ENCODE measurements around the gene DLG3. TPM values are rescaled to one million over a fixed set of nuclear protein-coding genes. Genes with fewer than 3 reads are reported as not detected.

The DLG3 gene
- total RNA-seq, 5 donors from 2014 or later (not counting 1 experiment from before 2014, with no cell fraction given), result 6.2 to 14.1 (median 10.3) TPM

- peaks cover 0 to 12% of the 10 kb centered on the region in 2 donors for H3K36me3 ChIP-seq (ENCODE audit: control insufficient read depth in 2 of 2, extremely low read depth in 1 of 2, insufficient read depth in 1 of 2, low read length in 1 of 2)
- Mint-ChIP-seq H3K36me3 (peaks cover 17% of the 10 kb centered on the region), H3K9me3 (no peaks in the 10 kb centered on the region), H3K27me3 (peaks cover 0 to 6% of the 10 kb centered on the region in 2 donors), H3K4me3 (no peak overlapping the region), H3K27ac (no peak overlapping the region), H3K4me1 (no peaks in the 10 kb centered on the region)
- ChIA-PET POLR2A (no interaction called here), CTCF (no interaction called here)
- no CpG with 5 or more reads among the region's 2 CpGs for WGBS (ENCODE audit: insufficient coverage)
- no peak overlapping the region for H3K4me3 ChIP-seq (ENCODE audit: control insufficient read depth in 1 of 2, extremely low read depth in 1 of 2, low read length in 1 of 2)
- no peaks in the 10 kb centered on the region for H3K4me1 ChIP-seq (ENCODE audit: control insufficient read depth in 1 of 2, extremely low read depth in 1 of 2, insufficient read depth in 2 of 2, low read length in 2 of 2)
- no peaks in the 10 kb centered on the region for H3K27me3 ChIP-seq (replicated peaks in 1 of 2; ENCODE audit: control insufficient read depth in 2 of 2, extremely low read depth in 1 of 2, insufficient read depth in 2 of 2, low read length in 1 of 2)
- no peak overlapping the region for H3K27ac ChIP-seq (ENCODE audit: low read length)
- no peaks in the 10 kb centered on the region for H3K9me3 ChIP-seq
- no peak for DNase-seq
- ATAC-seq (replicated peaks in 1 of 4), result no peak
Observed at GRCh38 chrX:70482300-70482699, 37.7 kb downstream of the DLG3 start.

- ChIA-PET CTCF (no interaction called here), POLR2A (no interaction called here)
- H3K27ac ChIP-seq (ENCODE audit: low read length), result no peak overlapping the region
- no peaks in the 10 kb centered on the region for H3K4me1 ChIP-seq (ENCODE audit: control insufficient read depth in 1 of 2, extremely low read depth in 1 of 2, insufficient read depth in 2 of 2, low read length in 2 of 2)
- H3K9me3 ChIP-seq, result no peaks in the 10 kb centered on the region
- Mint-ChIP-seq H3K9me3 (no peaks in the 10 kb centered on the region), H3K36me3 (peaks cover 17% of the 10 kb centered on the region), H3K4me1 (no peaks in the 10 kb centered on the region), H3K27me3 (peaks cover 0 to 9% of the 10 kb centered on the region in 2 donors), H3K4me3 (no peak overlapping the region), H3K27ac (no peak overlapping the region)
- H3K27me3 ChIP-seq (replicated peaks in 1 of 2; ENCODE audit: control insufficient read depth in 2 of 2, extremely low read depth in 1 of 2, insufficient read depth in 2 of 2, low read length in 1 of 2), result no peaks in the 10 kb centered on the region
- no peak for DNase-seq
- WGBS (ENCODE audit: insufficient coverage), result no CpG with 5 or more reads among the region's 7 CpGs
- peaks cover 0 to 11% of the 10 kb centered on the region in 2 donors for H3K36me3 ChIP-seq (ENCODE audit: control insufficient read depth in 2 of 2, extremely low read depth in 1 of 2, insufficient read depth in 1 of 2, low read length in 1 of 2)
- H3K4me3 ChIP-seq (ENCODE audit: control insufficient read depth in 1 of 2, extremely low read depth in 1 of 2, low read length in 1 of 2), result no peak overlapping the region
- no peak for ATAC-seq (replicated peaks in 1 of 4)
Observed at GRCh38 chrX:70485466-70485865, 40.8 kb downstream of the DLG3 start.

GRCh38 chrX:70488856-70489255 is 44.2 kb downstream of the DLG3 start:
- ChIA-PET POLR2A (no interaction called here), CTCF (interaction anchor here in 1 of 2 donors (1.3 kb wide), 1 partner anchor 8 kb away, joined by 5 read pairs; no protein-coding TSS in a partner anchor)
- Mint-ChIP-seq H3K27me3 (peaks cover 0 to 18% of the 10 kb centered on the region in 2 donors), H3K4me1 (no peaks in the 10 kb centered on the region), H3K4me3 (no peak overlapping the region), H3K27ac (no peak overlapping the region), H3K36me3 (peaks cover 34% of the 10 kb centered on the region), H3K9me3 (no peaks in the 10 kb centered on the region)
- no peak overlapping the region for H3K4me3 ChIP-seq (ENCODE audit: control insufficient read depth in 1 of 2, extremely low read depth in 1 of 2, low read length in 1 of 2)
- no peaks in the 10 kb centered on the region for H3K9me3 ChIP-seq
- H3K27me3 ChIP-seq (replicated peaks in 1 of 2; ENCODE audit: control insufficient read depth in 2 of 2, extremely low read depth in 1 of 2, insufficient read depth in 2 of 2, low read length in 1 of 2), result no peaks in the 10 kb centered on the region
- ATAC-seq (replicated peaks in 1 of 4), result no peak
- no peak overlapping the region for H3K27ac ChIP-seq (ENCODE audit: low read length)
- H3K36me3 ChIP-seq (ENCODE audit: control insufficient read depth in 2 of 2, extremely low read depth in 1 of 2, insufficient read depth in 1 of 2, low read length in 1 of 2), result peaks cover 0 to 18% of the 10 kb centered on the region in 2 donors
- WGBS (ENCODE audit: insufficient coverage), result no CpG with 5 or more reads among the region's 2 CpGs
- no peaks in the 10 kb centered on the region for H3K4me1 ChIP-seq (ENCODE audit: control insufficient read depth in 1 of 2, extremely low read depth in 1 of 2, insufficient read depth in 2 of 2, low read length in 2 of 2)
- DNase-seq, result no peak

GRCh38 chrX:70494441-70494840 is 49.8 kb downstream of the DLG3 start:
- Mint-ChIP-seq H3K9me3 (no peaks in the 10 kb centered on the region), H3K27me3 (peaks cover 0 to 18% of the 10 kb centered on the region in 2 donors), H3K4me1 (peaks cover 0 to 5% (median 0%) of the 10 kb centered on the region in 3 donors), H3K4me3 (no peak overlapping the region), H3K36me3 (peaks cover 44% of the 10 kb centered on the region), H3K27ac (no peak overlapping the region)
- 83% methylated on average over 2 of the region's 4 CpGs for WGBS (ENCODE audit: insufficient coverage)
- ATAC-seq (replicated peaks in 1 of 4) (no peak), DNase-seq (no peak)
- Histone ChIP-seq H3K4me3 (ENCODE audit: control insufficient read depth in 1 of 2, extremely low read depth in 1 of 2, low read length in 1 of 2) (no peak overlapping the region), H3K9me3 (no peaks in the 10 kb centered on the region), H3K36me3 (ENCODE audit: control insufficient read depth in 2 of 2, extremely low read depth in 1 of 2, insufficient read depth in 1 of 2, low read length in 1 of 2) (peaks cover 0 to 30% of the 10 kb centered on the region in 2 donors), H3K4me1 (ENCODE audit: control insufficient read depth in 1 of 2, extremely low read depth in 1 of 2, insufficient read depth in 2 of 2, low read length in 2 of 2) (no peaks in the 10 kb centered on the region), H3K27me3 (replicated peaks in 1 of 2; ENCODE audit: control insufficient read depth in 2 of 2, extremely low read depth in 1 of 2, insufficient read depth in 2 of 2, low read length in 1 of 2) (no peaks in the 10 kb centered on the region), H3K27ac (ENCODE audit: low read length) (no peak overlapping the region)
- ChIA-PET POLR2A (no interaction called here), CTCF (no interaction called here)

GRCh38 chrX:70496491-70496890 is 51.9 kb downstream of the DLG3 start:
- Mint-ChIP-seq H3K9me3 (no peaks in the 10 kb centered on the region), H3K27me3 (peaks cover 0 to 9% of the 10 kb centered on the region in 2 donors), H3K36me3 (peaks cover 39% of the 10 kb centered on the region), H3K4me3 (no peak overlapping the region), H3K27ac (no peak overlapping the region), H3K4me1 (peaks cover 0 to 5% (median 0%) of the 10 kb centered on the region in 3 donors)
- DNase-seq, result no peak
- ChIA-PET POLR2A (interaction anchor here in 1 of 2 donors (0.6 kb wide), 1 partner anchor 16 kb away, joined by 4 read pairs; no protein-coding TSS in a partner anchor), CTCF (no interaction called here)
- no peak for ATAC-seq (replicated peaks in 1 of 4)
- Histone ChIP-seq H3K36me3 (ENCODE audit: control insufficient read depth in 2 of 2, extremely low read depth in 1 of 2, insufficient read depth in 1 of 2, low read length in 1 of 2) (peaks cover 0 to 46% of the 10 kb centered on the region in 2 donors), H3K4me1 (ENCODE audit: control insufficient read depth in 1 of 2, extremely low read depth in 1 of 2, insufficient read depth in 2 of 2, low read length in 2 of 2) (no peaks in the 10 kb centered on the region), H3K4me3 (ENCODE audit: control insufficient read depth in 1 of 2, extremely low read depth in 1 of 2, low read length in 1 of 2) (no peak overlapping the region), H3K9me3 (no peaks in the 10 kb centered on the region), H3K27me3 (replicated peaks in 1 of 2; ENCODE audit: control insufficient read depth in 2 of 2, extremely low read depth in 1 of 2, insufficient read depth in 2 of 2, low read length in 1 of 2) (no peaks in the 10 kb centered on the region), H3K27ac (ENCODE audit: low read length) (no peak overlapping the region)
- 100% methylated on average over 2 of the region's 5 CpGs for WGBS (ENCODE audit: insufficient coverage)

- WGBS (ENCODE audit: insufficient coverage), result no CpG with 5 or more reads among the region's 3 CpGs
- CTCF ChIA-PET, result no interaction called here
Observed at GRCh38 chrX:70497026-70497425, 52.4 kb downstream of the DLG3 start.

GRCh38 chrX:70498129-70498528 is 53.5 kb downstream of the DLG3 start:
- no peaks in the 10 kb centered on the region for H3K4me1 ChIP-seq (ENCODE audit: control insufficient read depth in 1 of 2, extremely low read depth in 1 of 2, insufficient read depth in 2 of 2, low read length in 2 of 2)
- WGBS (ENCODE audit: insufficient coverage), result 100% methylated on average over 1 of the region's 2 CpGs
- Mint-ChIP-seq H3K4me1 (peaks cover 0 to 5% (median 0%) of the 10 kb centered on the region in 3 donors), H3K27me3 (peaks cover 0 to 1% of the 10 kb centered on the region in 2 donors), H3K4me3 (no peak overlapping the region), H3K9me3 (no peaks in the 10 kb centered on the region), H3K27ac (no peak overlapping the region), H3K36me3 (peaks cover 28% of the 10 kb centered on the region)
- H3K27ac ChIP-seq (ENCODE audit: low read length), result no peak overlapping the region
- POLR2A ChIA-PET, result no interaction called here
- ATAC-seq (replicated peaks in 1 of 4) (no peak), DNase-seq (no peak)
- no peaks in the 10 kb centered on the region for H3K27me3 ChIP-seq (replicated peaks in 1 of 2; ENCODE audit: control insufficient read depth in 2 of 2, extremely low read depth in 1 of 2, insufficient read depth in 2 of 2, low read length in 1 of 2)
- no peak overlapping the region for H3K4me3 ChIP-seq (ENCODE audit: control insufficient read depth in 1 of 2, extremely low read depth in 1 of 2, low read length in 1 of 2)
- H3K9me3 ChIP-seq, result no peaks in the 10 kb centered on the region
- CTCF ChIA-PET, result no interaction called here
- peaks cover 0 to 47% of the 10 kb centered on the region in 2 donors for H3K36me3 ChIP-seq (ENCODE audit: control insufficient read depth in 2 of 2, extremely low read depth in 1 of 2, insufficient read depth in 1 of 2, low read length in 1 of 2)

More at GRCh38 chrX:70497026-70497425, 52.4 kb downstream of the DLG3 start:
- Histone ChIP-seq H3K27me3 (replicated peaks in 1 of 2; ENCODE audit: control insufficient read depth in 2 of 2, extremely low read depth in 1 of 2, insufficient read depth in 2 of 2, low read length in 1 of 2) (no peaks in the 10 kb centered on the region), H3K4me3 (ENCODE audit: control insufficient read depth in 1 of 2, extremely low read depth in 1 of 2, low read length in 1 of 2) (no peak overlapping the region), H3K4me1 (ENCODE audit: control insufficient read depth in 1 of 2, extremely low read depth in 1 of 2, insufficient read depth in 2 of 2, low read length in 2 of 2) (no peaks in the 10 kb centered on the region), H3K27ac (ENCODE audit: low read length) (no peak overlapping the region), H3K9me3 (no peaks in the 10 kb centered on the region), H3K36me3 (ENCODE audit: control insufficient read depth in 2 of 2, extremely low read depth in 1 of 2, insufficient read depth in 1 of 2, low read length in 1 of 2) (peaks cover 0 to 49% of the 10 kb centered on the region in 2 donors)
- H3K9me3 Mint-ChIP-seq, result no peaks in the 10 kb centered on the region
- H3K36me3 Mint-ChIP-seq, result peaks cover 36% of the 10 kb centered on the region
- no peak for DNase-seq
- H3K4me1 Mint-ChIP-seq, result peaks cover 0 to 5% (median 0%) of the 10 kb centered on the region in 3 donors
- peaks cover 0 to 7% of the 10 kb centered on the region in 2 donors for H3K27me3 Mint-ChIP-seq
- no peak for ATAC-seq (replicated peaks in 1 of 4)
- POLR2A ChIA-PET, result interaction anchor here in 1 of 2 donors (0.6 kb wide), 1 partner anchor 15 kb away, joined by 4 read pairs; no protein-coding TSS in a partner anchor
- no peak overlapping the region for H3K27ac Mint-ChIP-seq
- H3K4me3 Mint-ChIP-seq, result no peak overlapping the region
